Left lung (tissue), 10 donors: ENCODE data around the gene IL18RAP. TPM values are rescaled to one million over a fixed set of nuclear protein-coding genes. Genes with fewer than 3 reads are reported as not detected.
A peak's percentile ranks its signal among the peaks of the same experiment; 100 is the strongest.

Experiments used
- ATAC-seq: fragments of 200-7000 bp; cut with Tn5 transposase; one replicate; pipeline ENCODE4 v1.9.1; 2020; ENCODE audit warnings: moderate library complexity
- DNase-seq, 4 donors: peaks; one replicate each; pipeline ENCODE4 v3.0.0-alpha.2; 2013 to 2020
- H3K27ac ChIP-seq, 2 donors: fragments of 200-600 bp; sonication (generic) in 1 of 2; one replicate each; pipeline versions ENCODE4 v1.5.0 to v1.8.0; 2020 to 2021
- H3K27me3 ChIP-seq, 2 donors: fragments of 200-600 bp; sonication (generic) in 1 of 2; one replicate each; pipeline versions ENCODE4 v1.5.0 to v1.8.0; 2020 to 2021
- H3K36me3 ChIP-seq, 2 donors: fragments of 200-600 bp; sonication (generic) in 1 of 2; one replicate each; pipeline versions ENCODE4 v1.5.0 to v1.8.0; 2020 to 2021
- H3K4me1 ChIP-seq, 2 donors: fragments of 200-600 bp; one replicate each; pipeline ENCODE4 v1.8.0; 2021
- H3K4me3 ChIP-seq, 2 donors: fragments of 200-600 bp; sonication (generic) in 1 of 2; one replicate each; pipeline versions ENCODE4 v1.5.0 to v1.8.0; 2020 to 2021; ENCODE audit warnings: mild to moderate bottlenecking in 1 of 2
- H3K9me3 ChIP-seq, 2 donors: fragments of 200-600 bp; sonication (generic) in 1 of 2; one replicate each; pipeline versions ENCODE4 v1.5.0 to v1.8.0; 2020 to 2021
- CTCF ChIP-seq, 2 donors: fragments of 200-600 bp; sonication (generic) in 1 of 2; IDR thresholded peaks; one replicate each; pipeline versions ENCODE4 v1.5.0 to v1.8.0; 2021; ENCODE audit warnings: antibody characterized with exemption in 2 of 2
- intact Hi-C, 2 donors: fragments of 100-400 bp; cut with DNase I; formaldehyde crosslinking; loops; one replicate each; pipeline versions ENCODE4 v1.11.2 to v1.14.2; 2022
- polyA plus RNA-seq, 6 donors: library from polyadenylated mRNA; unstranded; fragments of 120-200 nt; gene quantifications; one replicate each; pipeline ENCODE4 v1.2.1, GENCODE V29; 2013; ENCODE audit not compliant: insufficient read length in 6 of 6
- total RNA-seq, 2 donors: library from RNA; stranded (reverse); fragmentation: NEBNext Ultra II Directional; extraction: Animal tissue kit (Norgen Biotek cat#: 25700); gene quantifications; one replicate each; pipeline ENCODE4 v1.2.1, GENCODE V29; 2021
- donor health status: DM: no; HTN: yes; CAD: no.
- donor health status: DM: no; HTN: no; CAD: no.

Gene IL18RAP
- total and polyA plus RNA-seq, 8 donors, result 0.43 to 15.2 (median 0.92) TPM

GRCh38 chr2:102428573-102428972 is 5.6 kb downstream of the IL18RAP start:
- H3K27ac ChIP-seq, result peak overlapping the region in 1 of 2 donors; percentile 53
- no peaks in the 10 kb centered on the region for H3K27me3 ChIP-seq
- intact Hi-C loops, result no loop called here
- no peak for ATAC-seq
- no peaks in the 10 kb centered on the region for H3K9me3 ChIP-seq
- H3K4me1 ChIP-seq, result peaks cover 0 to 8% of the 10 kb centered on the region in 2 donors
- no peak overlapping the region for H3K4me3 ChIP-seq
- H3K36me3 ChIP-seq, result no peaks in the 10 kb centered on the region
- TF ChIP-seq CTCF (IDR thresholded peaks at IDR 0.05), result no peak
- no peak for DNase-seq

GRCh38 chr2:102432386-102432785 is 9.4 kb downstream of the IL18RAP start:
- Histone ChIP-seq H3K27ac (no peak overlapping the region), H3K4me1 (peaks cover 0 to 26% of the 10 kb centered on the region in 2 donors), H3K4me3 (no peak overlapping the region), H3K36me3 (no peaks in the 10 kb centered on the region), H3K9me3 (no peaks in the 10 kb centered on the region), H3K27me3 (no peaks in the 10 kb centered on the region)
- ATAC-seq (no peak), DNase-seq (no peak)
- intact Hi-C loops, result loop anchor here in 1 of 2 donors (10.0 kb wide), 1 partner anchor 418 kb away; no protein-coding TSS in a partner anchor
- TF ChIP-seq CTCF (IDR thresholded peaks at IDR 0.05), result no peak

GRCh38 chr2:102433973-102434654 is 11.2 kb downstream of the IL18RAP start:
- Histone ChIP-seq H3K4me1 (peaks cover 0 to 27% of the 10 kb centered on the region in 2 donors), H3K4me3 (no peak overlapping the region), H3K27ac (no peak overlapping the region), H3K27me3 (no peaks in the 10 kb centered on the region), H3K9me3 (no peaks in the 10 kb centered on the region), H3K36me3 (no peaks in the 10 kb centered on the region)
- TF ChIP-seq CTCF (IDR thresholded peaks at IDR 0.05), result no peak
- ATAC-seq (no peak), DNase-seq (no peak)
- intact Hi-C loops, result loop anchor here in 1 of 2 donors (10.0 kb wide), 1 partner anchor 419 kb away; no protein-coding TSS in a partner anchor

- Histone ChIP-seq H3K27ac (no peak overlapping the region), H3K27me3 (no peaks in the 10 kb centered on the region), H3K4me1 (peaks cover 0 to 21% of the 10 kb centered on the region in 2 donors), H3K36me3 (no peaks in the 10 kb centered on the region), H3K4me3 (no peak overlapping the region), H3K9me3 (no peaks in the 10 kb centered on the region)
- DNase-seq (no peak), ATAC-seq (no peak)
- intact Hi-C loops, result loop anchor here in 1 of 2 donors (10.0 kb wide), 1 partner anchor 420 kb away; no protein-coding TSS in a partner anchor
- no peak for TF ChIP-seq CTCF (IDR thresholded peaks at IDR 0.05)
These were observed 11.9 kb downstream of the IL18RAP start for GRCh38 chr2:102434655-102435381.

- intact Hi-C loops, result loop anchor here in 1 of 2 donors (10.0 kb wide), 1 partner anchor 421 kb away; no protein-coding TSS in a partner anchor
- Histone ChIP-seq H3K36me3 (no peaks in the 10 kb centered on the region), H3K4me3 (no peak overlapping the region), H3K9me3 (no peaks in the 10 kb centered on the region), H3K27ac (peak overlapping the region in 1 of 2 donors; percentile 42), H3K27me3 (no peaks in the 10 kb centered on the region), H3K4me1 (peaks cover 0 to 21% of the 10 kb centered on the region in 2 donors)
- DNase-seq (no peak), ATAC-seq (no peak)
- no peak for TF ChIP-seq CTCF (IDR thresholded peaks at IDR 0.05)
These were observed 12.8 kb downstream of the IL18RAP start for GRCh38 chr2:102435741-102436140.
